GM12878 (cell line): ENCODE results near the gene PERM1. TPM values are rescaled to one million over a fixed set of nuclear protein-coding genes. Genes with fewer than 3 reads are reported as not detected.

Experiments used
- ATAC-seq: fragments of 200-7000 bp; cut with Tn5 transposase; 3 replicates; pipeline ENCODE4 v1.9.1; 2020; ENCODE audit warnings: mild to moderate bottlenecking, moderate library complexity
- BruUV-seq: library from RNA; stranded (reverse); fragments of 400-500 nt; replicated peaks from 2 replicates; lab custom pipeline; 2021; lab: Mats Ljungman, UMichigan
- CTCF ChIA-PET: fragments of 300-600 bp; sonication (Branson Sonifier 250); formaldehyde crosslinking; extraction: SDS; loops from one replicate; lab custom pipeline; 2021; ENCODE audit warnings: inconsistent platforms; lab: Yijun Ruan, JAX
- POLR2A ChIA-PET: fragments of 350-600 bp; formaldehyde crosslinking; extraction: SDS; loops from one replicate; lab custom pipeline; 2021; ENCODE audit warnings: inconsistent platforms; lab: Charles Lee
- RAD21 ChIA-PET: fragments of 300-600 bp; sonication (Branson Sonifier 250); formaldehyde crosslinking; loops from one replicate; lab custom pipeline; 2023; ENCODE audit warnings: antibody characterized with exemption; ENCODE audit not compliant: unreplicated experiment; lab: Charles Lee
- SMC1A ChIA-PET: fragments of 300-600 bp; sonication (Branson Sonifier 250); formaldehyde crosslinking; loops from one replicate; lab custom pipeline; 2023; ENCODE audit not compliant: unreplicated experiment, uncharacterized antibody; lab: Charles Lee
- DNase-seq: peaks from one replicate; pipeline ENCODE4 v3.0.0-alpha.2; 2011; ENCODE audit warnings: low read depth, low spot score
- FAIRE-seq: peaks from 3 replicates; lab custom pipeline; 2011; peaks lifted over from hg19 to GRCh38; lab: Jason Lieb, UNC
- H2AFZ ChIP-seq: 2 replicates; pipeline ENCODE4 v1.6.0; 2011; ENCODE audit warnings: low read depth, low read length, control low read depth; ENCODE audit not compliant: control insufficient read depth
- H3K27ac ChIP-seq: 2 replicates; pipeline ENCODE4 v1.5.1; 2011; ENCODE audit warnings: control low read depth; ENCODE audit not compliant: control insufficient read depth, insufficient read depth
- H3K27me3 ChIP-seq, 2 experiments: replicated peaks in 1 of 2; 2 replicates each; pipeline versions ENCODE4 v1.6.0 to v1.6.1; 2011; ENCODE audit warnings: low read length in 1 of 2; ENCODE audit not compliant: control insufficient read depth in 2 of 2, insufficient read depth in 2 of 2
- H3K36me3 ChIP-seq, 2 experiments: 2 replicates each; pipeline ENCODE4 v1.5.1; 2011; ENCODE audit warnings: low read length in 1 of 2; ENCODE audit not compliant: control insufficient read depth in 2 of 2, insufficient read depth in 2 of 2
- H3K4me1 ChIP-seq: 2 replicates; pipeline ENCODE4 v1.6.1; 2011; ENCODE audit warnings: mild to moderate bottlenecking, low read length, moderate library complexity, mixed read lengths; ENCODE audit not compliant: control insufficient read depth, insufficient read depth
- H3K4me2 ChIP-seq: 2 replicates; pipeline ENCODE4 v1.6.0; 2011; ENCODE audit warnings: control low read depth; ENCODE audit not compliant: control insufficient read depth, insufficient read depth
- H3K4me3 ChIP-seq: fragments of 200-600 bp; sonication (generic); 2 replicates; pipeline ENCODE4 v1.5.1; 2016
- H3K79me2 ChIP-seq: 2 replicates; pipeline ENCODE4 v1.6.0; 2011; ENCODE audit warnings: low read length; ENCODE audit not compliant: control insufficient read depth, insufficient read depth
- H3K9ac ChIP-seq: 2 replicates; pipeline ENCODE4 v1.8.0; 2011; ENCODE audit warnings: low read length, control low read depth, mixed read lengths; ENCODE audit not compliant: control insufficient read depth, insufficient read depth
- H3K9me3 ChIP-seq: replicated peaks from 3 replicates; pipeline ENCODE4 v1.5.1; 2011; ENCODE audit warnings: mild to moderate bottlenecking, low read length; ENCODE audit not compliant: control insufficient read depth, insufficient read depth
- H4K20me1 ChIP-seq: 2 replicates; pipeline ENCODE4 v1.6.0; 2011; ENCODE audit not compliant: control insufficient read depth, insufficient read depth
- EZH2 ChIP-seq: IDR thresholded peaks from 2 replicates; pipeline ENCODE4 v1.6.1; 2012; ENCODE audit warnings: low read depth, mild to moderate bottlenecking, control low read depth, inconsistent platforms, low read length, borderline replicate concordance; ENCODE audit not compliant: control insufficient read depth
- HDGF ChIP-seq: fragments of 450-650 bp; IDR thresholded peaks from 2 replicates; pipeline ENCODE4 v1.6.1; 2016; ENCODE audit warnings: antibody characterized with exemption
- POLR2A ChIP-seq: IDR thresholded peaks from 2 replicates; pipeline ENCODE4 v1.6.1; 2011; ENCODE audit warnings: low read depth, mild to moderate bottlenecking, low read length
- RBBP5 ChIP-seq: fragments of 200-600 bp; sonication (generic); conservative IDR thresholded peaks from 2 replicates; pipeline ENCODE4 v1.6.1; 2016
- SMAD5 ChIP-seq: IDR thresholded peaks from 2 replicates; pipeline ENCODE4 v1.6.1; 2016; ENCODE audit warnings: antibody characterized with exemption, low read depth
- ZBTB40 ChIP-seq: fragments of 450-650 bp; IDR thresholded peaks from 2 replicates; pipeline ENCODE4 v1.6.1; 2016; ENCODE audit warnings: mild to moderate bottlenecking, moderate library complexity, borderline replicate concordance
- WGBS: methylation state at CpG from one replicate; pipeline ENCODE4 v1.1.6; 2016; ENCODE audit warnings: low lambda C conversion rate; ENCODE audit not compliant: insufficient replicate concordance, insufficient coverage; ENCODE audit errors: missing lambda C conversion rate; 5-methylcytosine and 5-hydroxymethylcytosine counted together
- in situ Hi-C: fragments of 300-500 bp; cut with MboI; formaldehyde crosslinking; loops from 9 replicates; pipeline ENCODE4 v1.14.3; 2018; ENCODE audit warnings: mixed read lengths
- intact Hi-C: fragments of 100-400 bp; cut with micrococcal nuclease; formaldehyde crosslinking; loops from one replicate; pipeline ENCODE4 v1.14.2; 2022; ENCODE audit not compliant: unreplicated experiment
- polyA plus RNA-seq, 11 experiments: library from polyadenylated mRNA; depleted of rRNA in 4 of 11; unstranded in 6 of 11; stranded (reverse) in 5 of 11; fragments of >200 nt; fragmentation: Nextera tagmentation in 4 of 11; fragmentation: Illumina TruSeq in 1 of 11; extraction: Ambion mirVana in 4 of 11; extraction: Trizol in 1 of 11; gene quantifications; 1 replicate in 1 of 11; 2 replicates in 10 of 11; pipeline versions ENCODE4 v1.2.1 to v1.2.3, GENCODE V29; 2011 to 2016; ENCODE audit warnings: inconsistent platforms in 2 of 11, missing spikeins in 2 of 11, low read depth in 1 of 11
- total RNA-seq, 4 experiments: library from RNA; depleted of rRNA in 3 of 4; stranded (reverse); fragments of >200 nt in 3 of 4; fragmentation: Illumina TruSeq in 1 of 4; extraction: Trizol in 1 of 4; gene quantifications; 2 replicates each; pipeline versions ENCODE4 v1.2.1 to v1.2.3, GENCODE V29; 2013 to 2021

Gene PERM1
- total and polyA plus RNA-seq, 10 of the 15 experiments (the other 5 are each of a cell fraction or from before 2014, with no cell fraction given), result not detected

DNA sequence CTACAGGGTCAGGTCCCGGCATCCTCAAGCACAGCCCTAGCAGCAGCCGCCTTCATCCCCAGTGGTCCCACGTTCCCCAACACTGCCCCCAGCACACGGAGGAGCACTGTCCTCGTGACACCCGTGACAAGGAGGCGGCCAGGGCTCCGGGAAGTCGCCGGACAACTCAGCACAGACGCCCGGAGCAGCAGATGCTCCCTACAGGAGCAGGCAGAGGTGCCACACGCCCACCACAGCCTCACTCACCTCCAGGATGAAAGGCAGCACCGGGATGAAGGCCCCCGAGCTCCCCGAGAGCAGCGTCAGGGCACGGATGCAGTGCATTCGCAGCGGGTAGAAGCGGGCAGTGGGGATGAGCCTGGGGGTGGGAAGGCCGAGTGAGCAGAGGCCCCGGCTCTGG, 31.0 kb downstream of the PERM1 start (continued):
- no peak for TF ChIP-seq SMAD5

- FAIRE-seq, result no peak
- H3K79me2 ChIP-seq, result no peaks in the 10 kb centered on the region
- no peak overlapping the region for H3K4me3 ChIP-seq
- H3K27ac ChIP-seq, result no peak overlapping the region
- POLR2A ChIA-PET, result no interaction called here
- no peak overlapping the region for H2AFZ ChIP-seq
- no peak for TF ChIP-seq RBBP5
- no peak for TF ChIP-seq ZBTB40
- TF ChIP-seq EZH2, result no peak
- TF ChIP-seq HDGF, result no peak
- 0 out of 2 replicates have a peak, but pooled peaks have one; percentile 35 for TF ChIP-seq POLR2A
- TF ChIP-seq, all 136 proteins: peak for 1
- Histone ChIP-seq H4K20me1 (peaks cover 5% of the 10 kb centered on the region), H3K27me3 (no peaks in the 10 kb centered on the region), H3K4me1 (no peaks in the 10 kb centered on the region), H3K9me3 (no peaks in the 10 kb centered on the region), H3K9ac (no peak overlapping the region), H3K4me2 (no peak overlapping the region), H3K36me3 (peaks cover 27 to 58% of the 10 kb centered on the region in 2 experiments)
- in situ Hi-C loops, result no loop called here
- ATAC-seq, result no peak
- intact Hi-C loops, result no loop called here
- ChIA-PET RAD21 (no interaction called here), CTCF (no interaction called here), SMC1A (no interaction called here)
- 97% methylated on average over 9 of the region's 9 CpGs for WGBS
- DNase-seq, result no peak
- BruUV-seq, result no TSS peak
Observed at GRCh38 chr1:950268-950667, 31.6 kb downstream of the PERM1 start.
